Measurements from ENCODE around the gene CDKN1A.

CDKN1A gene

GRCh38 chr6:36692220-36692619 is 13.7 kb downstream of the CDKN1A start:
- Mint-ChIP-seq H3K36me3 (ENCODE audit: low read depth) (peaks cover 5% of the 10 kb centered on the region), H3K4me3 (no peak overlapping the region), H3K27me3 (no peaks in the 10 kb centered on the region), H3K9me3 (no peaks in the 10 kb centered on the region), H3K4me1 (ENCODE audit: low read depth) (peaks cover 43% of the 10 kb centered on the region), H3K27ac (peak overlapping the region; percentile 42)
- DNase-seq = no peak

- H3K27ac Mint-ChIP-seq = no peak overlapping the region
- no peaks in the 10 kb centered on the region for H3K27me3 Mint-ChIP-seq
- H3K4me3 Mint-ChIP-seq = no peak overlapping the region
- no peaks in the 10 kb centered on the region for H3K9me3 Mint-ChIP-seq
- peaks cover 43% of the 10 kb centered on the region for H3K4me1 Mint-ChIP-seq (ENCODE audit: low read depth)
- no peak for DNase-seq
- no peaks in the 10 kb centered on the region for H3K36me3 Mint-ChIP-seq (ENCODE audit: low read depth)
Observed at GRCh38 chr6:36692861-36693702, 14.6 kb downstream of the CDKN1A start.

- H3K9me3 Mint-ChIP-seq = no peaks in the 10 kb centered on the region
- no peak for DNase-seq
- no peak overlapping the region for H3K4me3 Mint-ChIP-seq
- H3K36me3 Mint-ChIP-seq (ENCODE audit: low read depth) = no peaks in the 10 kb centered on the region
- H3K4me1 Mint-ChIP-seq (ENCODE audit: low read depth) = peaks cover 43% of the 10 kb centered on the region
- no peaks in the 10 kb centered on the region for H3K27me3 Mint-ChIP-seq
- H3K27ac Mint-ChIP-seq = peak overlapping the region; percentile 78
Observed at GRCh38 chr6:36694616-36695015, 16.1 kb downstream of the CDKN1A start.

GRCh38 chr6:36695414-36695813 is 16.9 kb downstream of the CDKN1A start:
- no peaks in the 10 kb centered on the region for H3K36me3 Mint-ChIP-seq (ENCODE audit: low read depth)
- DNase-seq = no peak
- no peak overlapping the region for H3K4me3 Mint-ChIP-seq
- H3K9me3 Mint-ChIP-seq = no peaks in the 10 kb centered on the region
- H3K27me3 Mint-ChIP-seq = no peaks in the 10 kb centered on the region
- peak overlapping the region; percentile 78 for H3K27ac Mint-ChIP-seq
- H3K4me1 Mint-ChIP-seq (ENCODE audit: low read depth) = peaks cover 43% of the 10 kb centered on the region

- H3K9me3 Mint-ChIP-seq = no peaks in the 10 kb centered on the region
- peak; percentile 22 for DNase-seq
- H3K27ac Mint-ChIP-seq = peak within 1 kb of the TSS; percentile 33
- H3K36me3 Mint-ChIP-seq (ENCODE audit: low read depth) = no peaks in the 10 kb centered on the region
- H3K4me1 Mint-ChIP-seq (ENCODE audit: low read depth) = peaks cover 30% of the 10 kb centered on the region
- H3K4me3 Mint-ChIP-seq = no peak within 1 kb of the TSS
- no peaks in the 10 kb centered on the region for H3K27me3 Mint-ChIP-seq
Observed at GRCh38 chr6:36697481-36697903, 19.0 kb downstream of the CDKN1A start, which contains the start of gene RAB44. Gene RAB44 (plus strand): TSS chr6:36697826. CDS start chr6:36704236, 6,410 bp downstream.

- Mint-ChIP-seq H3K27ac (no peak overlapping the region), H3K9me3 (no peaks in the 10 kb centered on the region), H3K4me3 (no peak overlapping the region), H3K4me1 (ENCODE audit: low read depth) (peaks cover 26% of the 10 kb centered on the region), H3K36me3 (ENCODE audit: low read depth) (no peaks in the 10 kb centered on the region), H3K27me3 (no peaks in the 10 kb centered on the region)
- peak; percentile 21 for DNase-seq
Observed at GRCh38 chr6:36698196-36698595, 19.7 kb downstream of the CDKN1A start.

GRCh38 chr6:36698871-36699271 is 20.4 kb downstream of the CDKN1A start:
- peaks cover 26% of the 10 kb centered on the region for H3K4me1 Mint-ChIP-seq (ENCODE audit: low read depth)
- H3K27ac Mint-ChIP-seq = no peak overlapping the region
- H3K9me3 Mint-ChIP-seq = no peaks in the 10 kb centered on the region
- no peak for DNase-seq
- H3K4me3 Mint-ChIP-seq = no peak overlapping the region
- no peaks in the 10 kb centered on the region for H3K36me3 Mint-ChIP-seq (ENCODE audit: low read depth)
- no peaks in the 10 kb centered on the region for H3K27me3 Mint-ChIP-seq

- Mint-ChIP-seq H3K4me3 (no peak overlapping the region), H3K27ac (no peak overlapping the region), H3K36me3 (ENCODE audit: low read depth) (no peaks in the 10 kb centered on the region), H3K9me3 (no peaks in the 10 kb centered on the region), H3K27me3 (no peaks in the 10 kb centered on the region), H3K4me1 (ENCODE audit: low read depth) (peaks cover 25% of the 10 kb centered on the region)
- DNase-seq = no peak
Observed at GRCh38 chr6:36699348-36699747, 20.8 kb downstream of the CDKN1A start.

GRCh38 chr6:36700071-36700812 is 21.7 kb downstream of the CDKN1A start:
- Mint-ChIP-seq H3K27me3 (no peaks in the 10 kb centered on the region), H3K4me3 (no peak overlapping the region), H3K27ac (no peak overlapping the region), H3K4me1 (ENCODE audit: low read depth) (peaks cover 17% of the 10 kb centered on the region), H3K36me3 (ENCODE audit: low read depth) (no peaks in the 10 kb centered on the region), H3K9me3 (no peaks in the 10 kb centered on the region)
- peak; percentile 20 for DNase-seq

GRCh38 chr6:36700831-36701230 is 22.3 kb downstream of the CDKN1A start:
- Mint-ChIP-seq H3K27ac (no peak overlapping the region), H3K9me3 (no peaks in the 10 kb centered on the region), H3K4me3 (no peak overlapping the region), H3K36me3 (ENCODE audit: low read depth) (no peaks in the 10 kb centered on the region), H3K27me3 (no peaks in the 10 kb centered on the region), H3K4me1 (ENCODE audit: low read depth) (peaks cover 13% of the 10 kb centered on the region)
- DNase-seq = peak; percentile 6

- H3K9me3 Mint-ChIP-seq = no peaks in the 10 kb centered on the region
- peak; percentile 32 for DNase-seq
- H3K4me3 Mint-ChIP-seq = no peak overlapping the region
- peaks cover 11% of the 10 kb centered on the region for H3K4me1 Mint-ChIP-seq (ENCODE audit: low read depth)
- H3K36me3 Mint-ChIP-seq (ENCODE audit: low read depth) = no peaks in the 10 kb centered on the region
- peak overlapping the region; percentile 5 for H3K27ac Mint-ChIP-seq
- H3K27me3 Mint-ChIP-seq = no peaks in the 10 kb centered on the region
Observed at GRCh38 chr6:36701401-36701991, 23.0 kb downstream of the CDKN1A start.

GRCh38 chr6:36702656-36703055 is 24.1 kb downstream of the CDKN1A start:
- no peak overlapping the region for H3K4me3 Mint-ChIP-seq
- no peak overlapping the region for H3K27ac Mint-ChIP-seq
- DNase-seq = no peak
- no peaks in the 10 kb centered on the region for H3K9me3 Mint-ChIP-seq
- H3K27me3 Mint-ChIP-seq = no peaks in the 10 kb centered on the region
- H3K36me3 Mint-ChIP-seq (ENCODE audit: low read depth) = no peaks in the 10 kb centered on the region
- peaks cover 6% of the 10 kb centered on the region for H3K4me1 Mint-ChIP-seq (ENCODE audit: low read depth)

- no peaks in the 10 kb centered on the region for H3K27me3 Mint-ChIP-seq
- no peak overlapping the region for H3K4me3 Mint-ChIP-seq
- H3K27ac Mint-ChIP-seq = no peak overlapping the region
- peak; percentile 2 for DNase-seq
- peaks cover 6% of the 10 kb centered on the region for H3K4me1 Mint-ChIP-seq (ENCODE audit: low read depth)
- H3K9me3 Mint-ChIP-seq = no peaks in the 10 kb centered on the region
- H3K36me3 Mint-ChIP-seq (ENCODE audit: low read depth) = no peaks in the 10 kb centered on the region
Observed at GRCh38 chr6:36703081-36703606, 24.6 kb downstream of the CDKN1A start.

GRCh38 chr6:36703982-36704381 is 25.5 kb downstream of the CDKN1A start:
- Mint-ChIP-seq H3K9me3 (no peaks in the 10 kb centered on the region), H3K4me1 (ENCODE audit: low read depth) (peaks cover 6% of the 10 kb centered on the region), H3K27me3 (no peaks in the 10 kb centered on the region), H3K4me3 (no peak overlapping the region), H3K27ac (no peak overlapping the region), H3K36me3 (ENCODE audit: low read depth) (no peaks in the 10 kb centered on the region)
- DNase-seq = peak; percentile 16

All from activated T-cell treated with anti-CD3 and anti-CD28 coated beads, Interleukin-2, amount 50 U/mL, for 24 hours (primary cell).